ENCODE measurements around the gene ZNF784.

Gene ZNF784

GRCh38 chr19:55640577-55641425, 16.4 kb upstream of the ZNF784 start, which contains the start of gene ZNF580:
ZNF580 (plus strand) TSS chr19:55641002; CDS start chr19:55642509, 1,507 bp downstream.
- H3K27me3 ChIP-seq (ENCODE audit: insufficient read depth, poor library complexity, severe bottlenecking): no peaks in the 10 kb centered on the region
- TF ChIP-seq SPI1 (IDR thresholded peaks at IDR 0.05; ENCODE audit: borderline replicate concordance, low read depth): no peak
- TF ChIP-seq GABPA (IDR thresholded peaks at IDR 0.05; ENCODE audit: low read depth): peak; percentile 62; the same call in 1 of the 2 replicates
- TF ChIP-seq, protein P1, sequence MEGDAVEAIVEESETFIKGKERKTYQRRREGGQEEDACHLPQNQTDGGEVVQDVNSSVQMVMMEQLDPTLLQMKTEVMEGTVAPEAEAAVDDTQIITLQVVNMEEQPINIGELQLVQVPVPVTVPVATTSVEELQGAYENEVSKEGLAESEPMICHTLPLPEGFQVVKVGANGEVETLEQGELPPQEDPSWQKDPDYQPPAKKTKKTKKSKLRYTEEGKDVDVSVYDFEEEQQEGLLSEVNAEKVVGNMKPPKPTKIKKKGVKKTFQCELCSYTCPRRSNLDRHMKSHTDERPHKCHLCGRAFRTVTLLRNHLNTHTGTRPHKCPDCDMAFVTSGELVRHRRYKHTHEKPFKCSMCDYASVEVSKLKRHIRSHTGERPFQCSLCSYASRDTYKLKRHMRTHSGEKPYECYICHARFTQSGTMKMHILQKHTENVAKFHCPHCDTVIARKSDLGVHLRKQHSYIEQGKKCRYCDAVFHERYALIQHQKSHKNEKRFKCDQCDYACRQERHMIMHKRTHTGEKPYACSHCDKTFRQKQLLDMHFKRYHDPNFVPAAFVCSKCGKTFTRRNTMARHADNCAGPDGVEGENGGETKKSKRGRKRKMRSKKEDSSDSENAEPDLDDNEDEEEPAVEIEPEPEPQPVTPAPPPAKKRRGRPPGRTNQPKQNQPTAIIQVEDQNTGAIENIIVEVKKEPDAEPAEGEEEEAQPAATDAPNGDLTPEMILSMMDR (IDR thresholded peaks at IDR 0.05; ENCODE audit: insufficient read depth, low read length): no peak
- no peak for TF ChIP-seq POLR2AphosphoS5 (IDR thresholded peaks at IDR 0.05; ENCODE audit: low read depth)
- no peak for TF ChIP-seq REST (IDR thresholded peaks at IDR 0.05; ENCODE audit: insufficient replicate concordance, low read depth)
- peak within 1 kb of the TSS; percentile 91 for H3K4me3 ChIP-seq (replicated peaks; ENCODE audit: insufficient read depth, low read length)
- DNase-seq (ENCODE audit: low read depth in 1 of 2, low spot score in 1 of 2): peak in 1 of 2 experiments; percentile 54
- H3K27ac ChIP-seq (replicated peaks): peak within 1 kb of the TSS; percentile 79

DNA sequence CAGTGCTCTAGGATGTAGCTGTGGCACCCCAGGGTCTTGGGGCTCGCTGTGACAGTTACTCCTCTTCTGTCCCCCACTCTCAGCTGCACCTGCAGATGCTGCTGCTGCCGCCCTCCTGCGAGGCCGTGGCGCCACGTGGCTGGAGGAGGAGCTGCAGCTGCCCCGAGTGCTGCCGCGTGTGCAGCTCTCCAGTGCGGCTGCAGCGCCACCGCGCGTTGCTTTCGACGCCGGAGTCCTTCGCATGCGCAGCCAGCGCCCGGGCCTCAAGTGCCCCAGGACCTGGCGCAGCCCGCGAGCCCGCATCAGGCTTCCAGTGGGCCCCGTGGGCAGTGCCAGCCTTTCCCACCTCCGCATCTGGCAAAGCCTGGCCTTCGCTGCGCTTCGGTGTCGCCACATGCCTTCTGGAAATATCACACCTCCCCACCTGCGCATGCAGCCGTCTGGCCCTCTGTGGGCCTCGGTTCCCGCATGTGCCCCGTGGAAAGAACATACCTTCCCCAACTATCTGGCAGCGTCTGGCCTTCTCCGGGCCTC, 15.7 kb upstream of the ZNF784 start:
- Histone ChIP-seq H3K27me3 (ENCODE audit: insufficient read depth, poor library complexity, severe bottlenecking) (no peaks in the 10 kb centered on the region), H3K4me3 (replicated peaks; ENCODE audit: insufficient read depth, low read length) (peak overlapping the region; percentile 91), H3K27ac (replicated peaks) (peak overlapping the region; percentile 79)
- TF ChIP-seq SPI1 (IDR thresholded peaks at IDR 0.05; ENCODE audit: borderline replicate concordance, low read depth) (no peak), POLR2AphosphoS5 (IDR thresholded peaks at IDR 0.05; ENCODE audit: low read depth) (peak; percentile 60)
- peak in 1 of 2 experiments; percentile 44 for DNase-seq (ENCODE audit: low read depth in 1 of 2, low spot score in 1 of 2)

DNA sequence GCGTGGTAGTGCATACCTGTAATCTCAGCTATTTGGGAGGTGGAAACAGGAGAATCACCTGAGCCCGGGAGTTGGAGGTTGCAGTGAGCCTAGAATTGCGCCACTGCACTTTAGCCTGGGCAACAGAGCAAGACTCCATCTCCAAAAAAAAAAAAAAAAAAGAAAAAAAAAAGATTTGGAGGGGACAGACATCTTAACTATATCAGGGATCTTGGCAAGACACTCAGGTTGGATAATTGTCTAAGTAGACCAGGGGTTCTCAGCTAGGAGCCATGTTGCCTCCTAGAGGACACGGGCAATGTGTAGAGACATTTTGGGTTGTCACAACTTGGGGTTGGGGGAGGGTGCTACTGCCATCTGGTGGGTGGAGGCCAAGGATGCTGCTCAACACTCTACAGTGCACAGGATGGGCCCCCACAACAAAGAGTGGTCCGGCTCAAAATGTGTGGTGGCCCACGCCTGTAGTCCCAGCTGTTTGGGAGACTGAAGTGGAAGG, 14.5 kb upstream of the ZNF784 start:
- TF ChIP-seq POLR2AphosphoS5 (IDR thresholded peaks at IDR 0.05; ENCODE audit: low read depth) (no peak), SPI1 (IDR thresholded peaks at IDR 0.05; ENCODE audit: borderline replicate concordance, low read depth) (no peak), REST (IDR thresholded peaks at IDR 0.05; ENCODE audit: insufficient replicate concordance, low read depth) (no peak), GABPA (IDR thresholded peaks at IDR 0.05; ENCODE audit: low read depth) (no peak)
- TF ChIP-seq, protein P1 (IDR thresholded peaks at IDR 0.05; ENCODE audit: insufficient read depth, low read length): peak; percentile 31
- Histone ChIP-seq H3K27me3 (ENCODE audit: insufficient read depth, poor library complexity, severe bottlenecking) (no peaks in the 10 kb centered on the region), H3K27ac (replicated peaks) (no peak overlapping the region), H3K4me3 (replicated peaks; ENCODE audit: insufficient read depth, low read length) (no peak overlapping the region)
- peak in 1 of 2 experiments; percentile 76 for DNase-seq (ENCODE audit: low read depth in 1 of 2, low spot score in 1 of 2)

DNA sequence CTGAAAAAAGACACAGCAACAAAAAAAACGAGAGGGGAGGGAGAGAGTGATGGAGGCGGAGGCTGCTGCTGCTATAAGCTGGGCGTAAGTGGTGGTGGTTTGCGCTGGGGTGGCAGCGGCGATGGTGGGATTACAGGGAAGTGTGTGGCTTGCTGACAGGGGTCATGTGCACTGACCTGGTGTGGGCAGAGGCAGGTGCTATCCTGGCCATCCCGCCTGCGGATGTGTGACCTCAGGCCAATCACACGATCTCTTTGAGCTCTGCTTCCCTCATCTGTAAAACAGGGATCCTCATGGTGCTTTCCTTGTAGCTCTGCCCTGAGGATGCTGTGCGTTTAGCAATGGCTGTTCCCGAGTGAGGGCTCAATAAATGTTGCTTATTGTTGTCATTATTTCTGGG, 13.2 kb upstream of the ZNF784 start:
- TF ChIP-seq SPI1 (IDR thresholded peaks at IDR 0.05; ENCODE audit: borderline replicate concordance, low read depth): no peak
- no peak; the same call in 1 of the 2 replicates for TF ChIP-seq POLR2AphosphoS5 (IDR thresholded peaks at IDR 0.05; ENCODE audit: low read depth)
- TF ChIP-seq GABPA (IDR thresholded peaks at IDR 0.05; ENCODE audit: low read depth): no peak
- DNase-seq (ENCODE audit: low read depth in 1 of 2, low spot score in 1 of 2): no peak
- H3K27me3 ChIP-seq (ENCODE audit: insufficient read depth, poor library complexity, severe bottlenecking): no peaks in the 10 kb centered on the region
- H3K27ac ChIP-seq (replicated peaks): no peak overlapping the region
- no peak overlapping the region for H3K4me3 ChIP-seq (replicated peaks; ENCODE audit: insufficient read depth, low read length)

Data from HL-60 (cell line).